Spinal cord (tissue), 10 donors: ENCODE results near the gene TRIM8. TPM values are rescaled to one million over a fixed set of nuclear protein-coding genes. Genes with fewer than 3 reads are reported as not detected.

Experiments used
- DNase-seq, 6 donors: peaks; one replicate each; pipeline versions ENCODE4 v3.0.0 to v3.0.0-alpha.2; 2013 to 2015; ENCODE audit warnings: low spot score in 6 of 6, low read depth in 4 of 6
- H3K27ac ChIP-seq: one replicate; pipeline ENCODE4 v1.5.1; 2013; ENCODE audit warnings: low read depth, low read length, control low read depth
- H3K27me3 ChIP-seq: one replicate; pipeline ENCODE4 v1.6.1; 2013; ENCODE audit warnings: low read length; ENCODE audit not compliant: control insufficient read depth, insufficient read depth
- H3K36me3 ChIP-seq: one replicate; pipeline ENCODE4 v1.6.1; 2013; ENCODE audit warnings: low read length; ENCODE audit not compliant: control insufficient read depth, insufficient read depth
- H3K4me1 ChIP-seq: one replicate; pipeline ENCODE4 v1.6.1; 2013; ENCODE audit warnings: low read length; ENCODE audit not compliant: control insufficient read depth, insufficient read depth
- H3K4me3 ChIP-seq: one replicate; pipeline ENCODE4 v1.5.1; 2013; ENCODE audit warnings: low read depth, low read length, control low read depth
- H3K9me3 ChIP-seq: one replicate; pipeline ENCODE4 v1.6.1; 2013; ENCODE audit warnings: low read length; ENCODE audit not compliant: control insufficient read depth, insufficient read depth
- WGBS: methylation state at CpG from one replicate; pipeline ENCODE4 v1.1.5; 2013; ENCODE audit warnings: missing lambda C conversion rate; ENCODE audit not compliant: insufficient coverage; 5-methylcytosine and 5-hydroxymethylcytosine counted together
- long read RNA-seq, 4 donors: transcript quantifications; one replicate each; lab custom pipeline, GENCODE V29; 2026
- polyA plus RNA-seq, 2 donors: library from polyadenylated mRNA; unstranded; fragments of 120-200 nt; gene quantifications; one replicate each; pipeline ENCODE4 v1.2.1, GENCODE V29; 2013; ENCODE audit not compliant: insufficient read length in 2 of 2
- total RNA-seq, 2 donors: library from RNA; depleted of rRNA in 1 of 2; stranded (reverse); fragments of 120-200 nt in 1 of 2; fragments of >200 nt in 1 of 2; gene quantifications; one replicate each; pipeline versions ENCODE4 v1.2.3 to v1.2.4, GENCODE V29; 2013 to 2014
- donor health status: healthy.

Gene TRIM8
- 10 to 100 TPM; 42.2 to 59.8 TPM for total RNA-seq
- 100 to 1,000 TPM; 144 to 156 TPM for polyA plus RNA-seq
- long read RNA-seq, donor 1, full-length matches to known transcripts, result 22 of 279 reads
- long read RNA-seq, donor 1, partial matches to known transcripts, result 154 of 279 reads
- long read RNA-seq, donor 1, other reads (novel, unspliced or antisense), result 103 of 279 reads
- long read RNA-seq, donor 2, full-length matches to known transcripts, result 30 of 44 reads
- long read RNA-seq, donor 2, partial matches to known transcripts, result 14 of 44 reads
- long read RNA-seq, donor 2, other reads (novel, unspliced or antisense), result 0 of 44 reads
- long read RNA-seq, donor 3, full-length matches to known transcripts, result 14 of 159 reads
- long read RNA-seq, donor 3, partial matches to known transcripts, result 93 of 159 reads
- long read RNA-seq, donor 3, other reads (novel, unspliced or antisense), result 52 of 159 reads
- long read RNA-seq, donor 4, full-length matches to known transcripts, result 16 of 16 reads
- long read RNA-seq, donor 4, partial matches to known transcripts, result 0 of 16 reads
- long read RNA-seq, donor 4, other reads (novel, unspliced or antisense), result 0 of 16 reads

- 0% methylated on average over 80 of the region's 80 CpGs for WGBS
- DNase-seq, result peak in 2 of 6 donors; percentile 62 to 78
- peak within 1 kb of the TSS; percentile 82 for H3K4me3 ChIP-seq
- H3K9me3 ChIP-seq, result no peaks in the 10 kb centered on the region
- peaks cover 32% of the 10 kb centered on the region for H3K36me3 ChIP-seq
- H3K27me3 ChIP-seq, result no peaks in the 10 kb centered on the region
- H3K4me1 ChIP-seq, result peaks cover 34% of the 10 kb centered on the region
- H3K27ac ChIP-seq, result peak within 1 kb of the TSS; percentile 98
These were observed at the start of gene TRIM8 for GRCh38 chr10:102644066-102644645. Gene TRIM8, plus strand, starts transcription at chr10:102644479. Its CDS starts 139 bp downstream, at chr10:102644618.

GRCh38 chr10:102595293-102595692, 49.0 kb upstream of the TRIM8 start:
- H3K4me3 ChIP-seq, result no peak overlapping the region
- H3K27ac ChIP-seq, result peak overlapping the region; percentile 44
- peaks cover 43% of the 10 kb centered on the region for H3K36me3 ChIP-seq
- H3K27me3 ChIP-seq, result no peaks in the 10 kb centered on the region
- H3K9me3 ChIP-seq, result no peaks in the 10 kb centered on the region
- 27% methylated on average over 2 of the region's 2 CpGs for WGBS
- H3K4me1 ChIP-seq, result peaks cover 62% of the 10 kb centered on the region
- no peak for DNase-seq

- Histone ChIP-seq H3K36me3 (peaks cover 49% of the 10 kb centered on the region), H3K27ac (no peak overlapping the region), H3K4me3 (no peak overlapping the region), H3K4me1 (peaks cover 63% of the 10 kb centered on the region), H3K9me3 (no peaks in the 10 kb centered on the region), H3K27me3 (no peaks in the 10 kb centered on the region)
- no peak for DNase-seq
- WGBS, result 53% methylated on average over 2 of the region's 4 CpGs
These were observed 48.4 kb upstream of the TRIM8 start for GRCh38 chr10:102595897-102596296.

GRCh38 chr10:102596506-102596971, 47.7 kb upstream of the TRIM8 start:
- H3K36me3 ChIP-seq, result peaks cover 53% of the 10 kb centered on the region
- H3K9me3 ChIP-seq, result no peaks in the 10 kb centered on the region
- WGBS, result no CpG with 5 or more reads among the region's 3 CpGs
- H3K27me3 ChIP-seq, result no peaks in the 10 kb centered on the region
- H3K27ac ChIP-seq, result peak overlapping the region; percentile 0
- no peak overlapping the region for H3K4me3 ChIP-seq
- peak in 2 of 6 donors; percentile 67 to 77 for DNase-seq
- peaks cover 63% of the 10 kb centered on the region for H3K4me1 ChIP-seq

- Histone ChIP-seq H3K27me3 (no peaks in the 10 kb centered on the region), H3K9me3 (no peaks in the 10 kb centered on the region), H3K27ac (peak overlapping the region; percentile 19), H3K4me3 (no peak overlapping the region), H3K36me3 (peaks cover 56% of the 10 kb centered on the region), H3K4me1 (peaks cover 59% of the 10 kb centered on the region)
- no peak for DNase-seq
- 86% methylated on average over 12 of the region's 16 CpGs for WGBS
These were observed 46.9 kb upstream of the TRIM8 start for GRCh38 chr10:102597131-102597991.

GRCh38 chr10:102598243-102598642, 46.0 kb upstream of the TRIM8 start:
- no peak overlapping the region for H3K27ac ChIP-seq
- H3K27me3 ChIP-seq, result no peaks in the 10 kb centered on the region
- 86% methylated on average over 6 of the region's 8 CpGs for WGBS
- no peak overlapping the region for H3K4me3 ChIP-seq
- peaks cover 63% of the 10 kb centered on the region for H3K36me3 ChIP-seq
- DNase-seq, result no peak
- peaks cover 50% of the 10 kb centered on the region for H3K4me1 ChIP-seq
- H3K9me3 ChIP-seq, result no peaks in the 10 kb centered on the region

GRCh38 chr10:102599565-102600327, 44.5 kb upstream of the TRIM8 start:
- Histone ChIP-seq H3K36me3 (peaks cover 69% of the 10 kb centered on the region), H3K4me1 (peaks cover 36% of the 10 kb centered on the region), H3K9me3 (no peaks in the 10 kb centered on the region), H3K27me3 (no peaks in the 10 kb centered on the region), H3K27ac (no peak overlapping the region), H3K4me3 (no peak overlapping the region)
- no peak for DNase-seq
- WGBS, result 76% methylated on average over 4 of the region's 7 CpGs

GRCh38 chr10:102600816-102601215, 43.5 kb upstream of the TRIM8 start:
- DNase-seq, result no peak
- Histone ChIP-seq H3K4me3 (no peak overlapping the region), H3K27ac (no peak overlapping the region), H3K9me3 (no peaks in the 10 kb centered on the region), H3K4me1 (peaks cover 30% of the 10 kb centered on the region), H3K27me3 (no peaks in the 10 kb centered on the region), H3K36me3 (peaks cover 73% of the 10 kb centered on the region)
- 92% methylated on average over 6 of the region's 6 CpGs for WGBS
